Stimulated activated CD4-positive, alpha-beta T cell treated with anti-CD3 and anti-CD28 coated beads, Interleukin-4, amount 100 ng/mL, for 48 hours (primary cell): ENCODE measurements around the gene HDAC4.

ENCODE experiments used
- DNase-seq, 2 donors: peaks; one replicate each; pipeline ENCODE4 v3.0.0-alpha.2; 2020; ENCODE audit warnings: low read depth in 2 of 2

HDAC4 gene

GRCh38 chr2:239140346-239141020 is 260.3 kb downstream of the HDAC4 start:
- DNase-seq: no peak

GRCh38 chr2:239139566-239139965 is 261.3 kb downstream of the HDAC4 start:
- DNase-seq: no peak

- DNase-seq: no peak
Observed at GRCh38 chr2:239139101-239139500, 261.7 kb downstream of the HDAC4 start.

- no peak for DNase-seq
Observed at GRCh38 chr2:239138610-239139009, 262.2 kb downstream of the HDAC4 start.

GRCh38 chr2:239137898-239138283 is 262.9 kb downstream of the HDAC4 start:
- no peak for DNase-seq

- DNase-seq: no peak
Observed at GRCh38 chr2:239137165-239137897, 263.5 kb downstream of the HDAC4 start.

- DNase-seq: no peak
Observed at GRCh38 chr2:239136762-239137161, 264.1 kb downstream of the HDAC4 start.

GRCh38 chr2:239136203-239136602 is 264.6 kb downstream of the HDAC4 start:
- no peak for DNase-seq

GRCh38 chr2:239135531-239135930 is 265.3 kb downstream of the HDAC4 start:
- no peak for DNase-seq

- DNase-seq: no peak
Observed at GRCh38 chr2:239133945-239134570, 266.8 kb downstream of the HDAC4 start.

- no peak for DNase-seq
Observed at GRCh38 chr2:239132786-239133185, 268.0 kb downstream of the HDAC4 start.

- DNase-seq: no peak
Observed at GRCh38 chr2:239132156-239132709, 268.6 kb downstream of the HDAC4 start.

- no peak for DNase-seq
Observed at GRCh38 chr2:239131521-239131920, 269.3 kb downstream of the HDAC4 start.

- no peak for DNase-seq
Observed at GRCh38 chr2:239130786-239131325, 270.0 kb downstream of the HDAC4 start.

GRCh38 chr2:239130041-239130440 is 270.8 kb downstream of the HDAC4 start:
- no peak for DNase-seq

GRCh38 chr2:239129147-239129920 is 271.5 kb downstream of the HDAC4 start:
- no peak for DNase-seq

GRCh38 chr2:239128706-239129105 is 272.1 kb downstream of the HDAC4 start:
- DNase-seq: no peak

- no peak for DNase-seq
Observed at GRCh38 chr2:239127513-239127912, 273.3 kb downstream of the HDAC4 start.

GRCh38 chr2:239125726-239126675 is 274.8 kb downstream of the HDAC4 start:
- no peak for DNase-seq

- DNase-seq: no peak
Observed at GRCh38 chr2:239124152-239124899, 276.5 kb downstream of the HDAC4 start.
